RWPE1 (cell line): ENCODE data around the gene SMARCA4.
"Not testable (repeated sequence)": the region's sequence is repeated elsewhere in the genome, so short reads cannot be mapped to it uniquely, and the experiment has no call there.

Experiments used
- CTCF ChIA-PET: fragments of 350-600 bp; sonication (Branson Sonifier 250); formaldehyde crosslinking; extraction: SDS; loops from one replicate; lab custom pipeline; 2021; lab: Yijun Ruan, JAX
- POLR2A ChIA-PET: fragments of 400-600 bp; formaldehyde crosslinking; extraction: SDS; loops from one replicate; lab custom pipeline; 2020; ENCODE audit warnings: antibody characterized with exemption; ENCODE audit not compliant: low non-redundant PET; lab: Yijun Ruan, JAX
- DNase-seq: peaks from one replicate; pipeline ENCODE4 v3.0.0; 2012; ENCODE audit warnings: low spot score
- H3K27ac ChIP-seq: fragments of 450-650 bp; 2 replicates; pipeline ENCODE4 v1.5.1; 2017
- CTCF ChIP-seq: fragments of 450-650 bp; conservative IDR thresholded peaks from 2 replicates; pipeline ENCODE4 v1.5.1; 2017; ENCODE audit warnings: low read depth, mild to moderate bottlenecking

The SMARCA4 gene

GRCh38 chr19:10927730-10928562 lies 32.9 kb upstream of the SMARCA4 start:
- DNase-seq = no peak
- ChIA-PET POLR2A (interaction anchor here (1.1 kb wide), 1 partner anchor 57 kb away, joined by 5 read pairs; no protein-coding TSS in a partner anchor), CTCF (interaction anchor here (1.3 kb wide), 1 partner anchor 57 kb away, joined by 4 read pairs; no protein-coding TSS in a partner anchor)
- peak overlapping the region; percentile 81 for H3K27ac ChIP-seq
- TF ChIP-seq CTCF = no peak

- POLR2A ChIA-PET = no interaction called here
- CTCF ChIA-PET = interaction anchor here (1.3 kb wide), 1 partner anchor 58 kb away, joined by 4 read pairs; no protein-coding TSS in a partner anchor
Measured at GRCh38 chr19:10928563-10929401, 32.0 kb upstream of the SMARCA4 start, which contains the start of the genes TIMM29 and YIPF2. Gene TIMM29 (plus strand): TSS chr19:10928811. CDS start chr19:10928823, 12 bp downstream. Gene YIPF2 (minus strand): TSS chr19:10928639. CDS start chr19:10928410, 229 bp downstream.

GRCh38 chr19:10929402-10929794 lies 31.4 kb upstream of the SMARCA4 start:
- ChIA-PET POLR2A (interaction anchor here (0.6 kb wide), 1 partner anchor 320 kb away, joined by 3 read pairs; no protein-coding TSS in a partner anchor), CTCF (interaction anchor here (1.2 kb wide), 1 partner anchor 58 kb away, joined by 5 read pairs; no protein-coding TSS in a partner anchor)
- peak overlapping the region; percentile 81 for H3K27ac ChIP-seq
- no peak for TF ChIP-seq CTCF
- no peak for DNase-seq

More at GRCh38 chr19:10928563-10929401, 32.0 kb upstream of the SMARCA4 start, which contains the start of the genes TIMM29 and YIPF2:
- no peak for TF ChIP-seq CTCF
- H3K27ac ChIP-seq = peak within 1 kb of the TSS; percentile 81
- DNase-seq = peak; percentile 97

GRCh38 chr19:10935371-10936059 lies 25.3 kb upstream of the SMARCA4 start:
- peak overlapping the region; percentile 55 for H3K27ac ChIP-seq
- TF ChIP-seq CTCF = no peak
- POLR2A ChIA-PET = interaction anchor here (0.6 kb wide), 1 partner anchor 65 kb away, joined by 3 read pairs; no protein-coding TSS in a partner anchor
- DNase-seq = no peak
- CTCF ChIA-PET = interaction anchor here (0.6 to 1.6 kb wide), 5 partner anchors 23 to 100 kb away, joined by 3 to 5 read pairs (median 3); no protein-coding TSS in a partner anchor

- peak; percentile 66 for DNase-seq
- POLR2A ChIA-PET = interaction anchor here (0.6 kb wide), 1 partner anchor 26 kb away, joined by 3 read pairs; no protein-coding TSS in a partner anchor
- peak overlapping the region; percentile 55 for H3K27ac ChIP-seq
- CTCF ChIA-PET = interaction anchor here (0.6 to 1.6 kb wide), 29 partner anchors 11 to 380 kb away, joined by 3 to 10 read pairs (median 4); partner anchors contain the start of gene SMARCA4
- peak; percentile 79 for TF ChIP-seq CTCF
Measured at GRCh38 chr19:10936661-10937084, 24.2 kb upstream of the SMARCA4 start.

GRCh38 chr19:10941649-10942048 lies 19.2 kb upstream of the SMARCA4 start:
- CTCF ChIA-PET = interaction anchor here (0.5 to 1.9 kb wide), 17 partner anchors 10 to 613 kb away, joined by 3 to 19 read pairs (median 6); partner anchors contain the start of gene RAVER1
- POLR2A ChIA-PET = interaction anchor here (1.0 kb wide), 1 partner anchor 12 kb away, joined by 7 read pairs; no protein-coding TSS in a partner anchor
- not testable (repeated sequence) for DNase-seq
- H3K27ac ChIP-seq = peak overlapping the region; percentile 28

- DNase-seq, H3K27ac ChIP-seq, POLR2A ChIA-PET, CTCF ChIA-PET: not testable (repeated sequence)
Measured at GRCh38 chr19:10943412-10943811, 17.4 kb upstream of the SMARCA4 start.
